HG03575 (cell line): ENCODE data around the gene KCNJ16.

Experiments used
- ATAC-seq: cut with Tn5 transposase; IDR thresholded peaks from one replicate; pipeline ENCODE4 v1.9.1; 2021; ENCODE audit not compliant: unreplicated experiment, insufficient number of reproducible peaks, low FRiP score; ENCODE audit errors: extremely low read depth

The KCNJ16 gene

GRCh38 chr17:70158180-70158579, 83.2 kb downstream of the KCNJ16 start:
- no peak for ATAC-seq

- ATAC-seq, result no peak
Measured at GRCh38 chr17:70158591-70158990, 83.6 kb downstream of the KCNJ16 start.

GRCh38 chr17:70159980-70160379, 85.0 kb downstream of the KCNJ16 start:
- ATAC-seq, result no peak

GRCh38 chr17:70161519-70161918, 86.5 kb downstream of the KCNJ16 start:
- ATAC-seq, result no peak

GRCh38 chr17:70165383-70165782, 90.4 kb downstream of the KCNJ16 start:
- no peak for ATAC-seq

- no peak for ATAC-seq
Measured at GRCh38 chr17:70166615-70167014, 91.6 kb downstream of the KCNJ16 start.

- no peak for ATAC-seq
Measured at GRCh38 chr17:70168044-70168976, 93.3 kb downstream of the KCNJ16 start.

- ATAC-seq, result no peak
Measured at GRCh38 chr17:70168977-70169708, 94.1 kb downstream of the KCNJ16 start, which contains the start of gene KCNJ2. Gene KCNJ2 (plus strand): TSS chr17:70169532. CDS start chr17:70175040, 5,508 bp downstream.

GRCh38 chr17:70169709-70170597, 94.9 kb downstream of the KCNJ16 start:
- ATAC-seq, result no peak

- ATAC-seq, result no peak
Measured at GRCh38 chr17:70171159-70171558, 96.1 kb downstream of the KCNJ16 start.

- no peak for ATAC-seq
Measured at GRCh38 chr17:70172449-70172848, 97.4 kb downstream of the KCNJ16 start.

- ATAC-seq, result no peak
Measured at GRCh38 chr17:70172923-70173322, 97.9 kb downstream of the KCNJ16 start.

- ATAC-seq, result no peak
Measured at GRCh38 chr17:70173681-70174080, 98.7 kb downstream of the KCNJ16 start.

GRCh38 chr17:70181376-70181775, 106.4 kb downstream of the KCNJ16 start:
- no peak for ATAC-seq

GRCh38 chr17:70181866-70182265, 106.8 kb downstream of the KCNJ16 start:
- ATAC-seq, result no peak

GRCh38 chr17:70183508-70183907, 108.5 kb downstream of the KCNJ16 start:
- no peak for ATAC-seq

- no peak for ATAC-seq
Measured at GRCh38 chr17:70184207-70184606, 109.2 kb downstream of the KCNJ16 start.

GRCh38 chr17:70184770-70185169, 109.7 kb downstream of the KCNJ16 start:
- ATAC-seq, result no peak
